Coronary artery (tissue), 2 donors: ENCODE results near the gene GNB5.
"Not testable (repeated sequence)": the region's sequence is repeated elsewhere in the genome, so short reads cannot be mapped to it uniquely, and the experiment has no call there.

Experiments used
- DNase-seq: peaks from one replicate; pipeline ENCODE4 v3.0.0-alpha.2; 2017; ENCODE audit warnings: low spot score
- H3K27ac ChIP-seq, 2 donors: fragments of 200-600 bp; sonication (generic); one replicate each; pipeline ENCODE4 v1.5.1; 2016 to 2019
- H3K4me3 ChIP-seq: fragments of 200-600 bp; sonication (generic); 2 replicates; pipeline ENCODE4 v1.5.1; 2016; ENCODE audit warnings: mild to moderate bottlenecking, moderate library complexity
- CTCF ChIP-seq: fragments of 200-600 bp; sonication (generic); IDR thresholded peaks from one replicate; pipeline ENCODE4 v1.5.1; 2019; ENCODE audit warnings: antibody characterized with exemption

GNB5 gene

GRCh38 chr15:52191207-52191606 lies at the start of gene GNB5:
TSS of gene GNB5 (minus strand) at chr15:52191392. CDS start at chr15:52184676, 6,716 bp downstream.
- no peak for DNase-seq
- H3K27ac ChIP-seq: no peak within 1 kb of the TSS
- H3K4me3 ChIP-seq: no peak within 1 kb of the TSS
- no peak for TF ChIP-seq CTCF

GRCh38 chr15:52240166-52240565 lies 49.0 kb upstream of the GNB5 start:
- no peak overlapping the region for H3K4me3 ChIP-seq
- TF ChIP-seq CTCF: no peak
- H3K27ac ChIP-seq: no peak overlapping the region
- DNase-seq: no peak

GRCh38 chr15:52238989-52239525 lies 47.9 kb upstream of the GNB5 start:
- not testable (repeated sequence) for DNase-seq, H3K4me3 ChIP-seq, H3K27ac ChIP-seq

GRCh38 chr15:52238149-52238548 lies 47.0 kb upstream of the GNB5 start:
- no peak for DNase-seq
- Histone ChIP-seq H3K27ac (no peak overlapping the region), H3K4me3 (no peak overlapping the region)
- no peak for TF ChIP-seq CTCF

GRCh38 chr15:52236013-52236412 lies 44.8 kb upstream of the GNB5 start:
- Histone ChIP-seq H3K4me3 (no peak overlapping the region), H3K27ac (no peak overlapping the region)
- no peak for DNase-seq
- no peak for TF ChIP-seq CTCF

- no peak for DNase-seq
- TF ChIP-seq CTCF: no peak
- no peak overlapping the region for H3K27ac ChIP-seq
- H3K4me3 ChIP-seq: no peak overlapping the region
Measured at GRCh38 chr15:52234596-52235541, 43.7 kb upstream of the GNB5 start.

- TF ChIP-seq CTCF: no peak
- Histone ChIP-seq H3K27ac (no peak overlapping the region), H3K4me3 (no peak overlapping the region)
- DNase-seq: no peak
Measured at GRCh38 chr15:52233405-52233804, 42.2 kb upstream of the GNB5 start.
